Activated T-helper 1 cell treated with anti-CD3 and anti-CD28 coated beads, Interleukin-12 subunit alpha, Interleukin-12 subunit beta, Interleukin-2, Interleukin-4 antibody, amounts not matched to agents 30 ng/mL and 10 ng/mL and 1 ng/mL, durations not matched to agents 14 hours and 24 hours and 36 hours (primary cell): ENCODE results near the gene MYH4. TPM values are rescaled to one million over a fixed set of nuclear protein-coding genes. Genes with fewer than 3 reads are reported as not detected.

Source experiments
- DNase-seq: peaks from one replicate; pipeline ENCODE4 v3.0.0; 2021; ENCODE audit warnings: low spot score
- H3K27ac Mint-ChIP-seq: one replicate; pipeline ENCODE4 v1.8.0; 2021; ENCODE audit warnings: mild to moderate bottlenecking, mixed read lengths
- H3K27me3 Mint-ChIP-seq: one replicate; pipeline ENCODE4 v1.8.0; 2022; ENCODE audit warnings: mild to moderate bottlenecking, moderate library complexity, mixed read lengths; ENCODE audit not compliant: insufficient read depth
- H3K36me3 Mint-ChIP-seq: one replicate; pipeline ENCODE4 v1.8.0; 2021; ENCODE audit warnings: low read depth, mixed read lengths
- H3K4me1 Mint-ChIP-seq: one replicate; pipeline ENCODE4 v1.8.0; 2021; ENCODE audit warnings: low read depth, mixed read lengths
- H3K4me3 Mint-ChIP-seq: one replicate; pipeline ENCODE4 v1.8.0; 2021; ENCODE audit warnings: mild to moderate bottlenecking, moderate library complexity, mixed read lengths
- H3K9me3 Mint-ChIP-seq: one replicate; pipeline ENCODE4 v1.8.0; 2021; ENCODE audit warnings: mixed read lengths
- intact Hi-C: fragments of 100-400 bp; cut with micrococcal nuclease; formaldehyde crosslinking; loops from one replicate; pipeline ENCODE4 v1.15.1; 2024
- total RNA-seq: library from RNA; stranded (reverse); gene quantifications from 2 replicates; pipeline ENCODE4 v1.2.3, GENCODE V29; 2022

MYH4 gene
- total RNA-seq, 1 donor from 2014 or later: not detected

GRCh38 chr17:10460062-10460461, 9.3 kb downstream of the MYH4 start:
- no peaks in the 10 kb centered on the region for H3K36me3 Mint-ChIP-seq
- intact Hi-C loops: no loop called here
- H3K4me3 Mint-ChIP-seq: no peak overlapping the region
- H3K27ac Mint-ChIP-seq: no peak overlapping the region
- peaks cover 6% of the 10 kb centered on the region for H3K9me3 Mint-ChIP-seq
- peaks cover 2% of the 10 kb centered on the region for H3K27me3 Mint-ChIP-seq
- H3K4me1 Mint-ChIP-seq: no peaks in the 10 kb centered on the region
- no peak for DNase-seq

GRCh38 chr17:10458701-10459100, 10.7 kb downstream of the MYH4 start:
- DNase-seq: no peak
- Mint-ChIP-seq H3K4me3 (no peak overlapping the region), H3K36me3 (no peaks in the 10 kb centered on the region), H3K4me1 (no peaks in the 10 kb centered on the region), H3K9me3 (no peaks in the 10 kb centered on the region), H3K27ac (no peak overlapping the region), H3K27me3 (peaks cover 2% of the 10 kb centered on the region)
- intact Hi-C loops: no loop called here

- H3K9me3 Mint-ChIP-seq: no peaks in the 10 kb centered on the region
- no peak overlapping the region for H3K4me3 Mint-ChIP-seq
- no peak for DNase-seq
- H3K27me3 Mint-ChIP-seq: peaks cover 2% of the 10 kb centered on the region
- no peak overlapping the region for H3K27ac Mint-ChIP-seq
- H3K36me3 Mint-ChIP-seq: no peaks in the 10 kb centered on the region
- H3K4me1 Mint-ChIP-seq: no peaks in the 10 kb centered on the region
- intact Hi-C loops: no loop called here
These were observed 11.4 kb downstream of the MYH4 start for GRCh38 chr17:10457952-10458351.

- Mint-ChIP-seq H3K4me1 (no peaks in the 10 kb centered on the region), H3K4me3 (no peak overlapping the region)
These were observed 22.1 kb downstream of the MYH4 start for GRCh38 chr17:10447026-10447931.

GRCh38 chr17:10439816-10440215, 29.5 kb downstream of the MYH4 start:
- intact Hi-C loops: no loop called here
- Mint-ChIP-seq H3K4me1 (no peaks in the 10 kb centered on the region), H3K36me3 (no peaks in the 10 kb centered on the region), H3K27ac (no peak overlapping the region), H3K9me3 (no peaks in the 10 kb centered on the region), H3K27me3 (no peaks in the 10 kb centered on the region), H3K4me3 (no peak overlapping the region)
- DNase-seq: no peak

More at GRCh38 chr17:10447026-10447931, 22.1 kb downstream of the MYH4 start:
- Mint-ChIP-seq H3K27ac (no peak overlapping the region), H3K36me3 (no peaks in the 10 kb centered on the region), H3K27me3 (no peaks in the 10 kb centered on the region), H3K9me3 (no peaks in the 10 kb centered on the region)
- DNase-seq: no peak
- intact Hi-C loops: no loop called here

GRCh38 chr17:10435096-10435495, 34.3 kb downstream of the MYH4 start:
- Mint-ChIP-seq H3K27ac (no peak overlapping the region), H3K9me3 (no peaks in the 10 kb centered on the region), H3K4me1 (no peaks in the 10 kb centered on the region), H3K4me3 (no peak overlapping the region), H3K36me3 (no peaks in the 10 kb centered on the region), H3K27me3 (peaks cover 2% of the 10 kb centered on the region)
- intact Hi-C loops: no loop called here
- DNase-seq: no peak

GRCh38 chr17:10429421-10430045, 39.8 kb downstream of the MYH4 start:
- Mint-ChIP-seq H3K4me1 (no peaks in the 10 kb centered on the region), H3K4me3 (no peak overlapping the region), H3K27ac (no peak overlapping the region), H3K27me3 (peaks cover 2% of the 10 kb centered on the region), H3K36me3 (no peaks in the 10 kb centered on the region), H3K9me3 (no peaks in the 10 kb centered on the region)
- intact Hi-C loops: no loop called here
- no peak for DNase-seq

- Mint-ChIP-seq H3K27ac (no peak overlapping the region), H3K4me3 (no peak overlapping the region), H3K9me3 (no peaks in the 10 kb centered on the region), H3K4me1 (no peaks in the 10 kb centered on the region), H3K36me3 (no peaks in the 10 kb centered on the region), H3K27me3 (peaks cover 2% of the 10 kb centered on the region)
- intact Hi-C loops: no loop called here
- DNase-seq: no peak
These were observed 40.6 kb downstream of the MYH4 start for GRCh38 chr17:10428781-10429180.

- no peaks in the 10 kb centered on the region for H3K36me3 Mint-ChIP-seq
- intact Hi-C loops: no loop called here
- no peaks in the 10 kb centered on the region for H3K9me3 Mint-ChIP-seq
- H3K4me1 Mint-ChIP-seq: no peaks in the 10 kb centered on the region
- no peaks in the 10 kb centered on the region for H3K27me3 Mint-ChIP-seq
- DNase-seq: no peak
- no peak within 1 kb of the TSS for H3K27ac Mint-ChIP-seq
- no peak within 1 kb of the TSS for H3K4me3 Mint-ChIP-seq
These were observed 47.3 kb downstream of the MYH4 start, which contains the start of gene MYH8 for GRCh38 chr17:10421900-10422542. MYH8 (minus strand) TSS chr17:10421950; CDS start chr17:10420227, 1,723 bp downstream.

GRCh38 chr17:10421211-10421610, 48.1 kb downstream of the MYH4 start:
- Mint-ChIP-seq H3K36me3 (no peaks in the 10 kb centered on the region), H3K27ac (no peak overlapping the region), H3K4me3 (no peak overlapping the region), H3K27me3 (no peaks in the 10 kb centered on the region), H3K9me3 (no peaks in the 10 kb centered on the region), H3K4me1 (no peaks in the 10 kb centered on the region)
- intact Hi-C loops: no loop called here
- DNase-seq: no peak

- Mint-ChIP-seq H3K9me3 (no peaks in the 10 kb centered on the region), H3K4me1 (no peaks in the 10 kb centered on the region), H3K36me3 (no peaks in the 10 kb centered on the region), H3K27me3 (no peaks in the 10 kb centered on the region), H3K27ac (no peak overlapping the region), H3K4me3 (no peak overlapping the region)
- no peak for DNase-seq
- intact Hi-C loops: no loop called here
These were observed 48.5 kb downstream of the MYH4 start for GRCh38 chr17:10420811-10421210.

GRCh38 chr17:10417431-10417830, 51.9 kb downstream of the MYH4 start:
- intact Hi-C loops: no loop called here
- Mint-ChIP-seq H3K27me3 (no peaks in the 10 kb centered on the region), H3K4me1 (no peaks in the 10 kb centered on the region), H3K9me3 (no peaks in the 10 kb centered on the region), H3K36me3 (no peaks in the 10 kb centered on the region), H3K27ac (no peak overlapping the region), H3K4me3 (no peak overlapping the region)
- DNase-seq: no peak

- H3K9me3 Mint-ChIP-seq: no peaks in the 10 kb centered on the region
- no peaks in the 10 kb centered on the region for H3K36me3 Mint-ChIP-seq
- intact Hi-C loops: no loop called here
These were observed 54.2 kb downstream of the MYH4 start for GRCh38 chr17:10415161-10415560.

More at GRCh38 chr17:10415161-10415560, 54.2 kb downstream of the MYH4 start:
- no peaks in the 10 kb centered on the region for H3K27me3 Mint-ChIP-seq
- no peak overlapping the region for H3K4me3 Mint-ChIP-seq
- no peak overlapping the region for H3K27ac Mint-ChIP-seq
- DNase-seq: no peak
- H3K4me1 Mint-ChIP-seq: no peaks in the 10 kb centered on the region
